ENCODE measurements around the gene CACNA1S.

GRCh38 chr1:201089596-201089995 lies 22.6 kb downstream of the CACNA1S start:
- TF ChIP-seq CTCF (IDR thresholded peaks at IDR 0.05), result no peak
- no peak for TF ChIP-seq POLR2A (IDR thresholded peaks at IDR 0.05)
